ENCODE measurements around the gene ULBP1. TPM values are rescaled to one million over a fixed set of nuclear protein-coding genes. Genes with fewer than 3 reads are reported as not detected.
"Not testable (repeated sequence)": the region's sequence is repeated elsewhere in the genome, so short reads cannot be mapped to it uniquely, and the experiment has no call there.

Gene ULBP1
- total RNA-seq, 1 donor from 2014 or later: 29.8 TPM

DNA sequence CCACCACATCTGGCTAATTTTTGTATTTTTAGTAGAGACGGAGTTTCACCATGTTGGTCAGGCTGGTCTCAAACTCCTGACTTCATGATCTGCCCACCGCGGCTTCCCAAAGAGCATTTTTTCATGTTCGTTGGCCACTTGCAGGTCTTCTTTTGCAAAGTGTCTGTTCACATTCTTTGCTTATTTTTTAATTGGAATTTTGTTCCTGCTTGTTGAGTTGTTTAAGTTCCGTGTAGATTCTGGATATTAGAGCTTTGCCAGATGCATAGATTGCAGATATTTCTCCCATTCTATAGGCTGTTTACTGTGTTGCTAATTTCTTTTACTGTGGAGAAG lies 53.4 kb downstream of the ULBP1 start:
- H3K4me1 Mint-ChIP-seq (ENCODE audit: low read depth); H3K9me3 Mint-ChIP-seq (ENCODE audit: low read depth); DNase-seq (ENCODE audit: low spot score); H3K27ac Mint-ChIP-seq (ENCODE audit: unreplicated experiment); H3K4me3 Mint-ChIP-seq (ENCODE audit: unreplicated experiment); H3K36me3 Mint-ChIP-seq (ENCODE audit: low read depth): not testable (repeated sequence)
- TF ChIP-seq, protein P1, sequence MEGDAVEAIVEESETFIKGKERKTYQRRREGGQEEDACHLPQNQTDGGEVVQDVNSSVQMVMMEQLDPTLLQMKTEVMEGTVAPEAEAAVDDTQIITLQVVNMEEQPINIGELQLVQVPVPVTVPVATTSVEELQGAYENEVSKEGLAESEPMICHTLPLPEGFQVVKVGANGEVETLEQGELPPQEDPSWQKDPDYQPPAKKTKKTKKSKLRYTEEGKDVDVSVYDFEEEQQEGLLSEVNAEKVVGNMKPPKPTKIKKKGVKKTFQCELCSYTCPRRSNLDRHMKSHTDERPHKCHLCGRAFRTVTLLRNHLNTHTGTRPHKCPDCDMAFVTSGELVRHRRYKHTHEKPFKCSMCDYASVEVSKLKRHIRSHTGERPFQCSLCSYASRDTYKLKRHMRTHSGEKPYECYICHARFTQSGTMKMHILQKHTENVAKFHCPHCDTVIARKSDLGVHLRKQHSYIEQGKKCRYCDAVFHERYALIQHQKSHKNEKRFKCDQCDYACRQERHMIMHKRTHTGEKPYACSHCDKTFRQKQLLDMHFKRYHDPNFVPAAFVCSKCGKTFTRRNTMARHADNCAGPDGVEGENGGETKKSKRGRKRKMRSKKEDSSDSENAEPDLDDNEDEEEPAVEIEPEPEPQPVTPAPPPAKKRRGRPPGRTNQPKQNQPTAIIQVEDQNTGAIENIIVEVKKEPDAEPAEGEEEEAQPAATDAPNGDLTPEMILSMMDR (IDR thresholded peaks at IDR 0.05): peak; percentile 65
- H3K27me3 Mint-ChIP-seq (ENCODE audit: low read depth): peaks cover 71% of the 10 kb centered on the region

DNA sequence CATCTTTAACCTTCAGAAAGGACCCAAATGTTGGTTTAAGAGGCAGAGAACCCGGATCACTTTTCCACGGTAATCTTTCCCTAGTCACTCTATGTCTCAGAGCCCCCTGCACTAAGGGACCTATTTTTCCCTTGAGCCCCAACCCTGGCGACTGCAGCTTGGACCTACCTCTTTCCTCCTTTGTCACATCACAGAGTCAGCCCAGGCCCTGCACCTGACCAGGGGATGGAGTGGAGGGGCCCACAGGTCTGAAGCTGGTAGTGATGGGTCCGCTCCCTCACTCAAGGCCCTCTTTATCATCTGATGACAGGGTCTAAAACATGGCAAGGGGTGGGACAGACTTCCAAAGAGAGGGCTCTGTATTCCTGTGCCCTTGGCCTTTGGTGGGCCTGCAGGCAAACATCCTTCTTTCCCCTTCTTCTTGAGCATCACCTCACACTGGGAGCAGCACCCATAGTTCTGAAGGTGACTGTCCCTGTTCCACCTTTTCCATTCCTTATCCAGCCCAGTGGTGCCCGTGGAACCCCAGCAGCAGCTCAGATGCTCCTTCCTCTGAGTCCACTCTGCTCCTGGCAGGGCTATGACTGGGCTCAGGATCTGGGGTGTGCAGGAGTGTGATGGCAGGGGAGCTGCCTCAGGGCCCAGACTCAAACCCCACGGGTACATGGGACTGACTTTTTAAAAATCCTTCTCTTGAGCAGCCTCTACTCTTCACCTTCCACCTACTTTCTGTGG lies 55.3 kb downstream of the ULBP1 start:
- TF ChIP-seq, protein P1 (IDR thresholded peaks at IDR 0.05): no peak
- H3K4me3 Mint-ChIP-seq (ENCODE audit: unreplicated experiment): no peak overlapping the region

DNA sequence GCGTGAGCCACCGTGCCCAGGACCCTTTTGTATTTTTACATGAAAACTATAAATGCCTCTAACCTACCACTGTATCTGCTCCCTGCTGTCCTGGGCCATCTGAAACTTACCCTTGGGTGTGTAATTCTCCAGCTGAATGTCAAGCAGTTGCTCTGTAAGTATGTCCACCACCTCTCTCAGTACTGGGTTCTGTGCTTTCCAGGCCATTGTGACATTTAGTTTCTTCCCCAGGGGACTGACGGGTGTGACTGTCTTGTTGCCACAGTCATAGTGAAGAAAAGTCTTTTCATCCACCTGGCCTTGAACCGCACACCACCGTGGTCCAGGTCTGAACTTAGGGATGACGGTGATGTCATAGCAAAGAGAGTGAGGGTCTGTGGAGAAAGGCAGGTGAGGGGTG lies 58.1 kb downstream of the ULBP1 start:
- H3K27me3 Mint-ChIP-seq (ENCODE audit: low read depth): peaks cover 38% of the 10 kb centered on the region
- not testable (repeated sequence) for H3K4me3 Mint-ChIP-seq (ENCODE audit: unreplicated experiment); DNase-seq (ENCODE audit: low spot score); H3K9me3 Mint-ChIP-seq (ENCODE audit: low read depth); H3K4me1 Mint-ChIP-seq (ENCODE audit: low read depth); H3K36me3 Mint-ChIP-seq (ENCODE audit: low read depth); H3K27ac Mint-ChIP-seq (ENCODE audit: unreplicated experiment)

More for the DNA sequence above, 55.3 kb downstream of the ULBP1 start:
- H3K4me1 Mint-ChIP-seq (ENCODE audit: low read depth): peaks cover 6% of the 10 kb centered on the region
- DNase-seq (ENCODE audit: low spot score): no peak
- no peak overlapping the region for H3K27ac Mint-ChIP-seq (ENCODE audit: unreplicated experiment)
- no peaks in the 10 kb centered on the region for H3K36me3 Mint-ChIP-seq (ENCODE audit: low read depth)
- peaks cover 55% of the 10 kb centered on the region for H3K27me3 Mint-ChIP-seq (ENCODE audit: low read depth)
- H3K9me3 Mint-ChIP-seq (ENCODE audit: low read depth): no peaks in the 10 kb centered on the region

Other genes with a start within 250 kb of the ULBP1 start
- 32.3 to 34.6 TPM (median 34.6 TPM) in 3 replicates for gene LATS1, start 245.8 kb upstream of the ULBP1 start, total RNA-seq
- gene NUP43, start 217.4 kb upstream of the ULBP1 start, total RNA-seq: 28.1 to 41.8 TPM (median 33.9 TPM) in 3 replicates
- 83.4 to 88.8 TPM (median 84.8 TPM) in 3 replicates for gene PCMT1, start 214.2 kb upstream of the ULBP1 start, total RNA-seq
- gene LRP11, start 99.6 kb upstream of the ULBP1 start, total RNA-seq: 61.4 to 81.7 TPM (median 61.9 TPM) in 3 replicates
- gene RAET1E, start 65.8 kb upstream of the ULBP1 start, total RNA-seq: not detected in 3 replicates
- gene RAET1G, start 40.8 kb upstream of the ULBP1 start, total RNA-seq: 0.51 to 0.60 TPM (median 0.54 TPM) in 3 replicates
- 7.7 to 15.1 TPM (median 13.9 TPM) in 3 replicates for gene ULBP2, start 21.9 kb upstream of the ULBP1 start, total RNA-seq
- not detected in 3 replicates for gene RAET1L, start 61.6 kb downstream of the ULBP1 start, total RNA-seq
- gene ULBP3, start 105.2 kb downstream of the ULBP1 start, total RNA-seq: 5.0 to 6.1 TPM (median 5.1 TPM) in 3 replicates
- 1.5 to 3.4 TPM (median 3.3 TPM) in 3 replicates for gene PPP1R14C, start 179.1 kb downstream of the ULBP1 start, total RNA-seq